Retinal pigment epithelial cell (primary cell): ENCODE data around the gene CCDC137.

Experiments
- DNase-seq: peaks from one replicate; pipeline ENCODE4 v3.0.0-alpha.2; 2010; ENCODE audit warnings: low read depth
- H3K4me3 ChIP-seq: 2 replicates; pipeline ENCODE4 v1.5.1; 2011; ENCODE audit warnings: mild to moderate bottlenecking, low read length, control low read depth, moderate library complexity
- TF ChIP-seq, protein P1 (sequence below): conservative IDR thresholded peaks from 2 replicates; pipeline ENCODE4 v1.5.1; 2011; ENCODE audit warnings: low read depth, low read length, control low read depth, inconsistent platforms

CCDC137 gene

DNA sequence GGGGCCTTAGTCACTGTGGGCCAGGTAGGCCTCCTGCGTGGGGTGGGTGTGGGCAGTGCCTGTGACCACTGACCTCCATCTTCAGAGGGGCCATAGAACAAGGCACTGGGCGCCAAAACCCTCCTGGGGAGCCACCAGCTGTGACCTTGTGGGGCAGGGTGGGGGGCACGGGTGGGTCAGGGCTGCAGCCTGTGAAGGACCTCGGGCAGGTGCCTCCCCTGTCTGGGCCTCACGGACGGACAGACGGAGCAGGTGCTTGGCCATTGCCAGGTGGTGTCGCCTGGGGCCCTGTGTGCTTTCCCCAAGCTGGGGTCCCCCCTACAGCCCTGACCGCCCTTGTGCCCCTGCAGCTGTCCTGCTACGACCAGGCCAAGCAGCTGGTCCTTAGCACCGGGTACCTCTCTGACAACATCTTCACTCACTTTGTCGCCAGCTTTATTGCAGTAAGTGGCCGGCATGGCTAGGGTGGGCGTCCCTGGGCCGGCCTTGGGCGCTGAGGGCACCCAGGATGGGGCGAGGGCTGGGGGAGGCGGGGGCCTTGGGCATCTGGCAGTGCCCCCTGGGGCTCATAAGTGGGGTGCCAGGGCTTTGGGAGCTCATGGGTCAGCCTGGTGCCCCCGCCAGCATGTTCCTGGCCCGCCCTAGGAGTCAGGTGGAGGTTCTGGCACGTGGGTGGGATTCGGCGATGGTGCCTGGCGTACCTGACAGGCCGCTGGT, 50.7 kb downstream of the CCDC137 start:
- no peak overlapping the region for H3K4me3 ChIP-seq

DNA sequence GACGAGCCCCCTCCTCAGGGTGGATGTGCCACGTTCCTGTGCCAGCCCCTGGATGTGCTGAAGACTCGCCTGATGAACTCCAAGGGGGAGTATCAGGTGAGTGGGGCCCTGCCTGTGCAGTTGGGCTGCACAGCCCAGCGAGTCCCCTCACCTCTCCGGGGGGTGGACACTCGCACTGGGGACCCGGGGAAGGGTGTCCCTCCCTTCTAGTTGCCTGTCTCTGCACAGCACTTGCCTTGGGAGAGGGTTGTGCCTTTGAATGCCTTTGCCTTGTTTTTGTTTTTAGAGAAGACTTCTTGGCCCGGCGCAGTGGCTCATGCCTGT, 51.2 kb downstream of the CCDC137 start:
- no peak overlapping the region for H3K4me3 ChIP-seq
- TF ChIP-seq, protein P1, sequence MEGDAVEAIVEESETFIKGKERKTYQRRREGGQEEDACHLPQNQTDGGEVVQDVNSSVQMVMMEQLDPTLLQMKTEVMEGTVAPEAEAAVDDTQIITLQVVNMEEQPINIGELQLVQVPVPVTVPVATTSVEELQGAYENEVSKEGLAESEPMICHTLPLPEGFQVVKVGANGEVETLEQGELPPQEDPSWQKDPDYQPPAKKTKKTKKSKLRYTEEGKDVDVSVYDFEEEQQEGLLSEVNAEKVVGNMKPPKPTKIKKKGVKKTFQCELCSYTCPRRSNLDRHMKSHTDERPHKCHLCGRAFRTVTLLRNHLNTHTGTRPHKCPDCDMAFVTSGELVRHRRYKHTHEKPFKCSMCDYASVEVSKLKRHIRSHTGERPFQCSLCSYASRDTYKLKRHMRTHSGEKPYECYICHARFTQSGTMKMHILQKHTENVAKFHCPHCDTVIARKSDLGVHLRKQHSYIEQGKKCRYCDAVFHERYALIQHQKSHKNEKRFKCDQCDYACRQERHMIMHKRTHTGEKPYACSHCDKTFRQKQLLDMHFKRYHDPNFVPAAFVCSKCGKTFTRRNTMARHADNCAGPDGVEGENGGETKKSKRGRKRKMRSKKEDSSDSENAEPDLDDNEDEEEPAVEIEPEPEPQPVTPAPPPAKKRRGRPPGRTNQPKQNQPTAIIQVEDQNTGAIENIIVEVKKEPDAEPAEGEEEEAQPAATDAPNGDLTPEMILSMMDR, result no peak
- DNase-seq, result no peak

More for the DNA sequence above, 50.7 kb downstream of the CCDC137 start:
- TF ChIP-seq, protein P1, result no peak
- no peak for DNase-seq

DNA sequence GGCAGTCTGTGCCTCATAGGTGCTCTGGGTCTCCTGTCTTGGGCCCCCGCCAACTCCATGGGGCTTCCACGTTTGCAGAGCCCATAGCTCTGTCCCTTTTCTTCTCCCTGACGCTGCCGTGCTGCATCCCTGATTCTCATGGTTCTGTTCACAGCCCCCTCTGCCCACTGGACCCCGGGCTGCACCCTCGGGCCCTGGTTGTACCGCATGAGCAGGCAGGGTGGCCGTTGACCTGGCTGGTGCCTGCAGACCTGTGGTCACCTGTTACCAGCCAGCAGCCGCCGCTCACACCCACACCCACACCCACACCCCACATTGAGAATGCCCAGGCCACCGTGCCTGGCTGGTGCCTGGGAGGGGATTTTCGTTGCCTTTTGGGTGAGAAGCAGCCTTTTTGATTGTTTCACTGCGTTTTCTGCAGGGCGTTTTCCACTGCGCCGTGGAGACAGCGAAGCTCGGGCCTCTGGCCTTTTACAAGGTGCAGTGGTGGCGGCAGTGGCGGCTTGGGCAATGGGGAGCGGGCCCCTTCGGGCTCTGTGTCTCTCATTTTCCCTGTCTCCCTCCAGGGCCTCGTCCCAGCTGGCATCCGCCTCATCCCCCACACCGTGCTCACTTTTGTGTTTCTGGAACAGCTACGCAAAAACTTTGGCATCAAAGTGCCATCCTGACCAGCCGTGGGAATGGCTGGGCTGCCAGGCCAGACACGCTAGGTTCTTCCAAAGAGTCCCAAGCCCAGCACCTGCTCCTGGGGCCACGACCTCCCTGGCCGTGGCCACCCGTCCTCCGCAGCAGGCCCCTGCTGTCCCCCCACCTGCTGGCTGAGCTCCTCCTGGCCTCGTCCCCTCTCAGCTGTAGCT, 53.1 kb downstream of the CCDC137 start:
- no peak for DNase-seq
- no peak overlapping the region for H3K4me3 ChIP-seq
- TF ChIP-seq, protein P1, result no peak

DNA sequence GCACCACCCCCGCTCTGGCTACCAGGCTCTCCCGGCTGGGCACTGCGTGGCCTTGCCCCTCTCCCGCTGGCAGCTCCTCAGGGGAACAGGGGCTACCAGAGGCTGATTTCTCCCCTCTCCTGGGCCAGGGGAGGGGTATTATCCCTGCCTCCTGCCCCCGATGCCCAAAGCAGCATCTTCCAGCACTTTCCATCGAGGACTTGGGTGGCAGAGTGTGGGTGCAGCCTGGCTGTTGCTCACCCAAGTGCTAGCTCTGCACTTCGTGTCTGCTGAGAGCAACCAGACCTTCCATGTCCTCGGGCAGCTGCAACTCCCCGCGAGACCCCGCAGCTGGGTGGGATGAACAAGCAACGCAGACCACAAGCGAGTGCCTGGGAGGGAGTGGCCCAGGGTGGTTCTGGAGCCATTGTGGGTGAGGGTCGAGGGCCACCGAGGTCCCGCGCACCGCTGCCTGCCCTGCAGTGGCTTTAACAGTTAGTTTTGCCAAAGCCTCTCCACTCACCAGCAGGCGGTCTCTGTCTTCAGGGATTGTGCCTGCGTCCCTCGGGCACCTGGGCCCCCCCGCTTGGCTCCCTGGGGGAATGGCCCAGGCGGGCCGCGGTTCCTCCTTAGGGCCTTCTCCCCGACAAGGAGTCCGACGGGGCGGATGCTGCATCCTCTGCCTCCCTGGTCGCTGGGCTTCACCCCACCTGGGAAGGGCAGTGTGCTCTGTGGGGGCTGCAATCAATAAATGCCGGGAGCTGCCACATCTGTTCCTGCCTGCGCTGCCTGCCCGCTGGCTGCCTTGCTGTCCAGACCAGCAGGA, 53.9 kb downstream of the CCDC137 start:
- TF ChIP-seq, protein P1, result no peak
- no peak overlapping the region for H3K4me3 ChIP-seq
- DNase-seq, result no peak

DNA sequence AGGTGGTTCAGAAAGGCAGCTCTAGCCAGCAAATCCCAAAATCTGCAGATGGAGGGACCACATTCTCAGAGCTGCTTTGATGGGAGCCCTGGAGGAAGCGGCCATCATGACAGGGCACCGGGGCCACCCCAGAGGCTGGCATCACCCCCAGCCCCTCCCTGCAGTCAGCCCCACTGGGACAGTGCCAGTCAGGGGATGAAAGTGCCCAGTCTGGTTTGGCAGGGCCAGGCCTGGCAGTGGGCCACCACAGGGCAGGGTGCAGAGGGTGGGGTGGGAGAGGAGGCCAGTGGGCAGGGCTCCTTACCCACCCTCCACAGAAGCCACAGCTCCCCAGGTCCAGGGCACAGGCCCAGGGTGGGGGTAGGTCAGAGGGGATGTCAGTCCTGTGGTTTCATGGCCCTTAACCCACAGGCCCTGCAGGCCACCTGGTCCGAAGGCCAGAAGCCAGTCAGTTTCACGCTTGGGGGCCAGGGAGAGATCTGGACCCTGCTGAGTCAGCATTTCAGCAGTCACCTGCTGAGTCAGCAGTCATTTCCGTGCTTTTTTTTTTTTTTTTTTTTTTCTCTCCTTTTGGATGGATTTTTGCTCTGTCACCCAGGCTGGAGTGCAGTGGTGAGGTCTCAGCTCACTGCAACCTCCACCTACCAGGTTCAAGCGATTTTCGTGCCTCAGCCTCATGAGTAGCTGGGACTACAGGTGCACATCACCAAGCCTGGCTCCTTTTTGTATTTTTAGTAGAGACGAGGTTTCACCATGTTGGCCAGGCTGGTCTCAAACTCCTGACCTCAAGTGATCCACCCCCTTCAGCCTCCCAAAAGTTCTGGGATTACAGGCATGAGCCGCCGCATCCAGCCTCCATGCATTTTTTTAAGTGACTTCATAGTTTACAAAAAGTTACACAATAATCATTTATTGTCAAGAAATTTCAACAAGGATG, 55.9 kb downstream of the CCDC137 start:
- no peak overlapping the region for H3K4me3 ChIP-seq
- TF ChIP-seq, protein P1, result no peak
- DNase-seq, result no peak
